ENCODE data around the gene MYO1H. TPM values are rescaled to one million over a fixed set of nuclear protein-coding genes. Genes with fewer than 3 reads are reported as not detected.

The MYO1H gene
- total and polyA plus RNA-seq, 8 donors: 0.20 to 0.93 (median 0.32) TPM

- no peak overlapping the region for H3K4me3 ChIP-seq
- no peak for TF ChIP-seq CTCF (IDR thresholded peaks at IDR 0.05)
- no peak for DNase-seq
- no peaks in the 10 kb centered on the region for H3K27me3 ChIP-seq
- no peaks in the 10 kb centered on the region for H3K9me3 ChIP-seq
- no peak for ATAC-seq
- H3K36me3 ChIP-seq: peaks cover 0 to 53% of the 10 kb centered on the region in 2 donors
- peaks cover 64 to 100% of the 10 kb centered on the region in 2 donors for H3K4me1 ChIP-seq
- H3K27ac ChIP-seq: peak overlapping the region; percentile 90 to 94
- intact Hi-C loops (cut with DNase I): no loop called here
These were observed 116.1 kb downstream of the MYO1H start for GRCh38 chr12:109463756-109464155.

- DNase-seq (no peak), ATAC-seq (no peak)
- no peaks in the 10 kb centered on the region for H3K27me3 ChIP-seq
- peaks cover 60 to 97% of the 10 kb centered on the region in 2 donors for H3K4me1 ChIP-seq
- H3K4me3 ChIP-seq: no peak overlapping the region
- no peak for TF ChIP-seq CTCF (IDR thresholded peaks at IDR 0.05)
- H3K9me3 ChIP-seq: no peaks in the 10 kb centered on the region
- peak overlapping the region; percentile 90 to 94 for H3K27ac ChIP-seq
- intact Hi-C loops (cut with DNase I): no loop called here
- peaks cover 0 to 57% of the 10 kb centered on the region in 2 donors for H3K36me3 ChIP-seq
These were observed 117.1 kb downstream of the MYO1H start for GRCh38 chr12:109464642-109465351.

GRCh38 chr12:109466305-109466704 is 118.6 kb downstream of the MYO1H start:
- Histone ChIP-seq H3K4me1 (peaks cover 45 to 96% of the 10 kb centered on the region in 2 donors), H3K27ac (peak overlapping the region; percentile 17 to 28), H3K27me3 (no peaks in the 10 kb centered on the region), H3K4me3 (no peak overlapping the region), H3K9me3 (no peaks in the 10 kb centered on the region), H3K36me3 (peaks cover 0 to 50% of the 10 kb centered on the region in 2 donors)
- intact Hi-C loops (cut with DNase I): no loop called here
- ATAC-seq: no peak
- no peak for DNase-seq
- no peak for TF ChIP-seq CTCF (IDR thresholded peaks at IDR 0.05)

- ATAC-seq (no peak), DNase-seq (no peak)
- no peak for TF ChIP-seq CTCF (IDR thresholded peaks at IDR 0.05)
- Histone ChIP-seq H3K27me3 (no peaks in the 10 kb centered on the region), H3K27ac (peak overlapping the region; percentile 28 to 35), H3K9me3 (no peaks in the 10 kb centered on the region), H3K36me3 (peaks cover 0 to 50% of the 10 kb centered on the region in 2 donors), H3K4me3 (no peak overlapping the region), H3K4me1 (peaks cover 40 to 90% of the 10 kb centered on the region in 2 donors)
- intact Hi-C loops (cut with DNase I): no loop called here
These were observed 119.1 kb downstream of the MYO1H start for GRCh38 chr12:109466821-109467220.

- H3K4me1 ChIP-seq: peaks cover 27 to 82% of the 10 kb centered on the region in 2 donors
- DNase-seq: no peak
- H3K4me3 ChIP-seq: no peak overlapping the region
- ATAC-seq: peak; percentile 6
- intact Hi-C loops (cut with DNase I): no loop called here
- no peaks in the 10 kb centered on the region for H3K27me3 ChIP-seq
- H3K36me3 ChIP-seq: peaks cover 0 to 55% of the 10 kb centered on the region in 2 donors
- TF ChIP-seq CTCF (IDR thresholded peaks at IDR 0.05): no peak
- H3K27ac ChIP-seq: peak overlapping the region; percentile 28 to 35
- no peaks in the 10 kb centered on the region for H3K9me3 ChIP-seq
These were observed 120.4 kb downstream of the MYO1H start for GRCh38 chr12:109467978-109468676.

Data from left lung (tissue), 10 donors.